Epithelial cell of esophagus (primary cell): ENCODE data around the gene B4GALNT3.

Experiments used
- DNase-seq: peaks from one replicate; pipeline ENCODE4 v3.0.0; 2010; ENCODE audit warnings: low read depth
- H3K4me3 ChIP-seq: 2 replicates; pipeline ENCODE4 v1.5.1; 2011; ENCODE audit warnings: mild to moderate bottlenecking, low read length, control low read depth
- TF ChIP-seq, protein P1 (sequence below): IDR thresholded peaks from 2 replicates; pipeline ENCODE4 v1.5.1; 2011; ENCODE audit warnings: low read depth, mild to moderate bottlenecking, low read length, control low read depth, inconsistent platforms; ENCODE audit not compliant: insufficient read depth; ENCODE audit errors: missing control alignments

The B4GALNT3 gene

DNA sequence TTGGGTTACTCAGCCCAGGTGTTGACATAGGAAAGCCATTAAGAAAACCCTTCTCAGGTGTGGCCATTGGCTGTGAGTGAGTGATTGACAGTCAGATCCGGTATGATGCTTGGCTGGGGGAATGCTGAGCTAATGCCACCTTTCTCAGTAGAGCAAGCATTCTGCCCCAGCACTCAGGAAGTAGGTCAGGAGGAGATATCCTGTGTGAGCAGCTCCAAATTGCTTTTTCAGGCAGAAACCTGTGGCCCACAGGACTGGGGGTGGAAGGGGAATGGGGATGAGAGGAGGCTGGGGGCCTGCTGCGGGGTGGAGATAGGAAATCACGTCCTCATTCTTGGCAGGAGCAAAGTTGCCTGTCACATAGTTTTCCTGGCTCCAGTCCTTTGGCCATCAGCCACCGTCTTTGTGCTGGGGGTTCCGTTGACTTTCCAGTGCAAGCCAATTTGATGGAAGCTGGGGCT lies 147.8 kb downstream of the B4GALNT3 start:
- DNase-seq = peak; percentile 98
- no peak overlapping the region for H3K4me3 ChIP-seq
- TF ChIP-seq, protein P1, sequence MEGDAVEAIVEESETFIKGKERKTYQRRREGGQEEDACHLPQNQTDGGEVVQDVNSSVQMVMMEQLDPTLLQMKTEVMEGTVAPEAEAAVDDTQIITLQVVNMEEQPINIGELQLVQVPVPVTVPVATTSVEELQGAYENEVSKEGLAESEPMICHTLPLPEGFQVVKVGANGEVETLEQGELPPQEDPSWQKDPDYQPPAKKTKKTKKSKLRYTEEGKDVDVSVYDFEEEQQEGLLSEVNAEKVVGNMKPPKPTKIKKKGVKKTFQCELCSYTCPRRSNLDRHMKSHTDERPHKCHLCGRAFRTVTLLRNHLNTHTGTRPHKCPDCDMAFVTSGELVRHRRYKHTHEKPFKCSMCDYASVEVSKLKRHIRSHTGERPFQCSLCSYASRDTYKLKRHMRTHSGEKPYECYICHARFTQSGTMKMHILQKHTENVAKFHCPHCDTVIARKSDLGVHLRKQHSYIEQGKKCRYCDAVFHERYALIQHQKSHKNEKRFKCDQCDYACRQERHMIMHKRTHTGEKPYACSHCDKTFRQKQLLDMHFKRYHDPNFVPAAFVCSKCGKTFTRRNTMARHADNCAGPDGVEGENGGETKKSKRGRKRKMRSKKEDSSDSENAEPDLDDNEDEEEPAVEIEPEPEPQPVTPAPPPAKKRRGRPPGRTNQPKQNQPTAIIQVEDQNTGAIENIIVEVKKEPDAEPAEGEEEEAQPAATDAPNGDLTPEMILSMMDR = no peak

DNA sequence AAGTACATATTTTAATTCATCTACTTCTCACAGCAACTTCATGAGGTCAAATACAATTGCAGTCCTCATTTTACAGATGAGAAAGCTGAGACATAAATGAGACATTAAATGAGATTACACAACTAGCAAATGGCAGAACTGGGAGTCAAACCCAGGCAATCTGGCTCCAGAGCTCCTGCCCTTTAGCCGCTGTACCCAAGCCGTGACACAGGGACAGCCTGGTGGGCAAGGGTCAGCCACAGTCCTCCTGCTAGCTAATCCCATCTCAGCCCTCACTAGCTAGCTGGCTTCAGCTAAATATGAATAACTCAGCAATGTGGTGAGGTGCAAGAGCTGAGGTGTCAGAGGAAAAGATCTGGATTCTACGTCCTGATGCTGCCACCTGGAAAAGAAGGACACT lies 148.7 kb downstream of the B4GALNT3 start:
- DNase-seq = no peak

DNA sequence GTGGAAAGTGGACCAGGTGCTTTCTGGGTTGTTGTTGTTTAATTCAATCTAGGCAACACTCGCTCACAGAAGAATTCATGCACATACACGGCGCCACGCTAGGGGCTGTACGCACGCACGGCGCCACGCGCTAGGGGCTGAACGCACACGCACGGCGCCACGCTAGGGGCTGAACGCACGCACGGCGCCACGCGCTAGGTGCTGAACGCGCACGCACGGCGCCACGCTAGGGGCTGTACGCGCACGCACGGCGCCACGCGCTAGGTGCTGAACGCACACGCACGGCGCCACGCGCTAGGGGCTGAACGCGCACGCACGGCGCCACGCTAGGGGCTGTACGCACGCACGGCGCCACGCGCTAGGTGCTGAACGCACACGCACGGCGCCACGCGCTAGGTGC lies 149.2 kb downstream of the B4GALNT3 start:
- TF ChIP-seq, protein P1 = no peak
- no peak overlapping the region for H3K4me3 ChIP-seq
- no peak for DNase-seq

More for the DNA sequence above, 148.7 kb downstream of the B4GALNT3 start:
- TF ChIP-seq, protein P1 = no peak
- no peak overlapping the region for H3K4me3 ChIP-seq

DNA sequence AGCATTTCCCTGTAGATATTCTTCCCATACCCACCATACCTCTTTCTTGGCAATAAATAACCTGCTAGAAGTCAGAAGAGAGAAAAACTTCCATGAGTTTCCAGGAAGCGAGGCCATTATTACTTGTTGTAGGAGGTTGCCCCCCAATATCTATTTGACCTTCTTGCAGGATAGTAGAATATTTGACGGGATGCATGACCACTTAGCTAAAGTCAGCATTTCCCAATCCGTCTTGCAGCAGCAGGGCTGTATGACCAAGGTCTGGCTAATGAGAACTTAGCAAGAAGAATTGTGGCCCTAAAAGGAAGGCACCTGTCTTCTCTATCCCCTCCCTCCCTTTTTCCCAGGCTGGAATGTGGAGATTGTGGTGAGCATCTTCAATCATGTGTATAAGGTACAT lies 152.0 kb downstream of the B4GALNT3 start:
- H3K4me3 ChIP-seq = no peak overlapping the region
- TF ChIP-seq, protein P1 = no peak
- no peak for DNase-seq

DNA sequence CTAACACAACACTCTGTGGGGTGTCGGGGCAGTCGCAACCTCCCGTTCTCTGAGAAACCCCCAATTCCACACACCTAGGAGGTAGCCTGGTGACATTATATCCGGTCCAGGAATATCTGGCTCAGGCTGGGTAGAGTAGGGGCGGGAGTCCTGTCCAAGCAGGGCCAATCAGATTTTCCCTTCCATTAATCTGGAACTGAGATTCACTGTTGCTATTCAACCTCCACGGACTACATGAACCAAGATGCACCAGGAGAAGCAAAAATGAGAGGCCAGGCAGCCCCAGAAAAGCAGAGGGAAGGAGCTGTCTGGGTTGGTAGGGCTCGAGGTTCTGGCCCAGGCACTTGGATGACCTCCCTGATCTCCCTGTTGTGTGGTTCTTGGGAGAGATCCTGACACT lies 152.6 kb downstream of the B4GALNT3 start:
- TF ChIP-seq, protein P1 = no peak
- H3K4me3 ChIP-seq = no peak overlapping the region
- no peak for DNase-seq

DNA sequence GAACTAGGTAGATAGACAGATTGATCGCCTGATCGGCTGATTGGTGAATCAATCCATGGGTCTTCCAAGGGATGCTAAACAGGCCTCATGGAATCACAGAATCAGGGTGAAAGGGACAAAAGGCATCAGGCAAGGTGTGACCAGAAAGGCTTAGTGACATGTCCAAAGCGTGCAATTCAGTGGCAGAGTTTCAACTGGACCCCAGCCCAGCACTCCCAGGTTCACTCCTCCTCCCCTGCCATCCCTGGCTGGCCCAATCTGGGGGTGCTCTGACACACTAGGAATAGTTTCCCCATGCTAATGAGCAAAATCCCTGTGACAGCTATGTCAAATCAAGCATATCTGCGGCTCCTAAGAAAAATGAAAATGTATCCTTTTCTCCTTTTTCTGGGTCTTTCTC lies 153.1 kb downstream of the B4GALNT3 start:
- TF ChIP-seq, protein P1 = no peak
- no peak for DNase-seq
- no peak overlapping the region for H3K4me3 ChIP-seq
